Kidney (tissue), 14 donors: ENCODE data around the gene GPR61. TPM values are rescaled to one million over a fixed set of nuclear protein-coding genes. Genes with fewer than 3 reads are reported as not detected.

Source experiments
- DNase-seq, 5 donors: peaks; one replicate each; pipeline ENCODE4 v3.0.0-alpha.2; 2013 to 2020
- FAIRE-seq: peaks from 2 replicates; lab custom pipeline; 2012; peaks lifted over from hg19 to GRCh38; lab: Jason Lieb, UNC
- H3K27ac ChIP-seq, 2 donors: one replicate each; pipeline ENCODE4 v1.7.0; 2013; ENCODE audit warnings: low read depth in 2 of 2, low read length in 2 of 2, inconsistent platforms in 1 of 2
- H3K27me3 ChIP-seq: one replicate; pipeline ENCODE4 v1.7.1; 2013; ENCODE audit warnings: low read length, inconsistent platforms; ENCODE audit not compliant: control insufficient read depth, insufficient read depth
- H3K36me3 ChIP-seq, 3 donors: one replicate each; pipeline versions ENCODE4 v1.7.0 to v1.7.1; 2013; ENCODE audit warnings: low read length in 3 of 3, control low read depth in 1 of 3, inconsistent platforms in 1 of 3; ENCODE audit not compliant: insufficient read depth in 3 of 3, control insufficient read depth in 2 of 3
- H3K4me1 ChIP-seq, 3 donors: one replicate each; pipeline versions ENCODE4 v1.7.0 to v1.7.1; 2013; ENCODE audit warnings: low read length in 3 of 3, inconsistent platforms in 1 of 3, low read depth in 1 of 3; ENCODE audit not compliant: control insufficient read depth in 2 of 3, insufficient read depth in 2 of 3
- H3K4me3 ChIP-seq, 3 donors: one replicate each; pipeline versions ENCODE4 v1.7.0 to v1.8.1; 2013; ENCODE audit warnings: low read length in 3 of 3, control low read depth in 1 of 3, inconsistent platforms in 1 of 3
- H3K9ac ChIP-seq, 3 donors: one replicate each; pipeline versions ENCODE4 v1.7.0 to v1.7.1; 2013; ENCODE audit warnings: low read length in 3 of 3, control low read depth in 1 of 3, inconsistent platforms in 1 of 3
- H3K9me3 ChIP-seq, 3 donors: one replicate each; pipeline versions ENCODE4 v1.7.0 to v1.7.1; 2013; ENCODE audit warnings: low read length in 3 of 3, control low read depth in 1 of 3, inconsistent platforms in 1 of 3; ENCODE audit not compliant: control insufficient read depth in 2 of 3, insufficient read depth in 1 of 3
- CTCF ChIP-seq: IDR thresholded peaks from 3 replicates; pipeline ENCODE4 v1.5.1; 2012; ENCODE audit warnings: mild to moderate bottlenecking, moderate library complexity, borderline replicate concordance; ENCODE audit not compliant: insufficient read depth; ENCODE audit errors: extremely low read depth
- intact Hi-C: fragments of 100-400 bp; cut with DNase I; formaldehyde crosslinking; loops from one replicate; pipeline ENCODE4 v1.11.1; 2022
- polyA plus RNA-seq: library from polyadenylated mRNA; stranded (reverse); fragments of 350-450 nt; fragmentation: Illumina TruSeq; extraction: RNeasy Lipid Tissue Mini Kit (QIAGEN cat#74804); gene quantifications from one replicate; pipeline ENCODE4 v1.2.3, GENCODE V29; 2014; ENCODE audit warnings: low read depth, low replicate concordance; ENCODE audit not compliant: insufficient read depth
- total RNA-seq: library from RNA; stranded (reverse); fragmentation: NEBNext Ultra II Directional; extraction: Animal tissue kit (Norgen Biotek cat#: 25700); gene quantifications from one replicate; pipeline ENCODE4 v1.2.1, GENCODE V29; 2021
- donor health status: control.
- donor health status: control.
- donor health status: control.
- donor health status: control.
- donor health status: control.
- donor health status: DM: yes; HTN: yes; CAD: no.
- donor health status: Normal renal cell carcinoma (clear cell type).

Gene GPR61
- total and polyA plus RNA-seq, 2 donors from 2014 or later: not detected

- intact Hi-C loops: no loop called here
- no peak for FAIRE-seq
- peaks cover 0 to 12% (median 9%) of the 10 kb centered on the region in 3 donors for H3K4me1 ChIP-seq
- H3K36me3 ChIP-seq: no peaks in the 10 kb centered on the region
- H3K9me3 ChIP-seq: no peaks in the 10 kb centered on the region
- no peak for TF ChIP-seq CTCF
- no peak for DNase-seq
- no peaks in the 10 kb centered on the region for H3K27me3 ChIP-seq
- H3K9ac ChIP-seq: no peak overlapping the region
- H3K4me3 ChIP-seq: no peak overlapping the region
- no peak overlapping the region for H3K27ac ChIP-seq
These were observed 17.8 kb downstream of the GPR61 start for GRCh38 chr1:109557520-109557919.

GRCh38 chr1:109559995-109560394 lies 20.3 kb downstream of the GPR61 start:
- Histone ChIP-seq H3K27me3 (no peaks in the 10 kb centered on the region), H3K36me3 (no peaks in the 10 kb centered on the region), H3K4me1 (peaks cover 2 to 20% (median 18%) of the 10 kb centered on the region in 3 donors), H3K9me3 (no peaks in the 10 kb centered on the region), H3K4me3 (no peak overlapping the region), H3K27ac (no peak overlapping the region), H3K9ac (no peak overlapping the region)
- peak; percentile 17 for FAIRE-seq
- TF ChIP-seq CTCF: no peak
- DNase-seq: no peak
- intact Hi-C loops: no loop called here

GRCh38 chr1:109564194-109564878 lies 24.7 kb downstream of the GPR61 start:
- Histone ChIP-seq H3K4me1 (peaks cover 2 to 22% (median 20%) of the 10 kb centered on the region in 3 donors), H3K4me3 (no peak overlapping the region), H3K27me3 (no peaks in the 10 kb centered on the region), H3K27ac (no peak overlapping the region), H3K9ac (no peak overlapping the region), H3K9me3 (no peaks in the 10 kb centered on the region), H3K36me3 (no peaks in the 10 kb centered on the region)
- FAIRE-seq (no peak), DNase-seq (no peak)
- intact Hi-C loops: no loop called here
- no peak for TF ChIP-seq CTCF

- no peak overlapping the region for H3K9ac ChIP-seq
- H3K4me1 ChIP-seq: peaks cover 2 to 22% (median 20%) of the 10 kb centered on the region in 3 donors
- H3K9me3 ChIP-seq: no peaks in the 10 kb centered on the region
- H3K36me3 ChIP-seq: no peaks in the 10 kb centered on the region
- no peak overlapping the region for H3K27ac ChIP-seq
- H3K4me3 ChIP-seq: no peak overlapping the region
- no peak for FAIRE-seq
- intact Hi-C loops: no loop called here
- no peak for TF ChIP-seq CTCF
- no peak for DNase-seq
- no peaks in the 10 kb centered on the region for H3K27me3 ChIP-seq
These were observed 25.6 kb downstream of the GPR61 start for GRCh38 chr1:109565241-109565640.
